GM10266 (cell line): ENCODE results near the gene SLC12A8.
"Not testable (repeated sequence)": the region's sequence is repeated elsewhere in the genome, so short reads cannot be mapped to it uniquely, and the experiment has no call there.

ENCODE experiments used
- DNase-seq: peaks from one replicate; pipeline ENCODE4 v3.0.0; 2012; ENCODE audit errors: extremely low spot score
- TF ChIP-seq, protein P1 (sequence below): IDR thresholded peaks from 2 replicates; pipeline ENCODE4 v1.5.1; 2012; ENCODE audit warnings: mild to moderate bottlenecking, low read depth; ENCODE audit not compliant: control insufficient read depth, insufficient read depth; ENCODE audit errors: missing control alignments

Gene SLC12A8

DNA sequence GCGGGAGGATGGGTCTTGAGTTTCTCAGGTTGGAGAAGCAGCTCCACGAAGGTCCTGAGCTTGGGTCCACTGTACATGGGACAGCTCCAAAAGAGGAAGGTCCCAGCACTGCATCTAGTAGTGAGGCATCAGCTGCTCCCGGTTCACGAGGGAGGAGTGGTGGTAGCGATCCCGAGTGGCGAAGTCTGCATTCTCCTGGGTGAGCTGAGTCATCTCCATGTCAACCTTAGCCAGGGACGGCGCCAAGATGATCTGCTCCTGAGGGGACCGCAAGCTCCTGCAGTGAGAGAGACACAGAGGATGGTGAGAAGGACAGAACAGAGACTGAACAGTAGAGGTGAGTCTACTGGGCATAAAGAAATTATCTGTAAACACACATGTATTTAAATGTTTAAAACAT is 128.8 kb downstream of the SLC12A8 start:
- TF ChIP-seq, protein P1, sequence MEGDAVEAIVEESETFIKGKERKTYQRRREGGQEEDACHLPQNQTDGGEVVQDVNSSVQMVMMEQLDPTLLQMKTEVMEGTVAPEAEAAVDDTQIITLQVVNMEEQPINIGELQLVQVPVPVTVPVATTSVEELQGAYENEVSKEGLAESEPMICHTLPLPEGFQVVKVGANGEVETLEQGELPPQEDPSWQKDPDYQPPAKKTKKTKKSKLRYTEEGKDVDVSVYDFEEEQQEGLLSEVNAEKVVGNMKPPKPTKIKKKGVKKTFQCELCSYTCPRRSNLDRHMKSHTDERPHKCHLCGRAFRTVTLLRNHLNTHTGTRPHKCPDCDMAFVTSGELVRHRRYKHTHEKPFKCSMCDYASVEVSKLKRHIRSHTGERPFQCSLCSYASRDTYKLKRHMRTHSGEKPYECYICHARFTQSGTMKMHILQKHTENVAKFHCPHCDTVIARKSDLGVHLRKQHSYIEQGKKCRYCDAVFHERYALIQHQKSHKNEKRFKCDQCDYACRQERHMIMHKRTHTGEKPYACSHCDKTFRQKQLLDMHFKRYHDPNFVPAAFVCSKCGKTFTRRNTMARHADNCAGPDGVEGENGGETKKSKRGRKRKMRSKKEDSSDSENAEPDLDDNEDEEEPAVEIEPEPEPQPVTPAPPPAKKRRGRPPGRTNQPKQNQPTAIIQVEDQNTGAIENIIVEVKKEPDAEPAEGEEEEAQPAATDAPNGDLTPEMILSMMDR, result no peak
- DNase-seq, result no peak

DNA sequence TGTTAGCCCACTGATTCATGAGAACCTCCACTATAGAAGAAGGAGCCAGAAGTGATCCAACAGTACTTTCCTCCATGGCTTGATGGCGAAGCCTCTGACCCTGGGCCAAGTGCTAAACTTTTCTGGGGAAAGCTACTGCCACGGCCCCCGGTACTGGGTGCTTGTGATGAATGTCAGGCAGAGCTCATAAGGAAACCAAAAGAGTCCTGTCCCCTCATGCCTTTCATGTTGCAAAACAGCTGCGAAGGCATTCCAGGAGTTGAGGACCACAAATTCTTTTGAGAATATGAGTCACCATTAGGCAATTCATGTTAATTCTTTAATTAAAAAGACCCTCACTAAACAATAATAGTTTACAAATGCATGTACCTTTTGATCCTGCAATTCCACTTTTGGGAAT is 130.2 kb downstream of the SLC12A8 start:
- not testable (repeated sequence) for DNase-seq

DNA sequence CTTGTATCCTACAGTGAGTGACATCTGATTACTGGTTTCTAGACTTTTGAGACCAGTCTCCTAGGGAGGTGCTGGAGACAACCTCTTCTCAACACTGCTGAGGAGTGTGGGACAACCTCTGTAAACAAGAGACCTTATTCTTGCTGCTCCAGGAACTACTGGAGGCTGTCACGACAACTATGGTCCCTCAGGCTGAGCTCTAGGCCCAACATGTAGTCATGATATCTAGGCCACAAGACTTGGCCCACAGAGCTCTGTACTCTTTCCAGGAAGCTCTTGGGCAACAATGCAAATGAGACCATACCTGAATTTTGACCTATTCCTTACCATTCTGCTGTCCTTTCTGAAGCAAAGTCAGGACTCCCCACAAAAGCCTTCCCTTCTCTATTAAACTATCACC is 132.5 kb downstream of the SLC12A8 start:
- TF ChIP-seq, protein P1, result no peak
- DNase-seq, result no peak

DNA sequence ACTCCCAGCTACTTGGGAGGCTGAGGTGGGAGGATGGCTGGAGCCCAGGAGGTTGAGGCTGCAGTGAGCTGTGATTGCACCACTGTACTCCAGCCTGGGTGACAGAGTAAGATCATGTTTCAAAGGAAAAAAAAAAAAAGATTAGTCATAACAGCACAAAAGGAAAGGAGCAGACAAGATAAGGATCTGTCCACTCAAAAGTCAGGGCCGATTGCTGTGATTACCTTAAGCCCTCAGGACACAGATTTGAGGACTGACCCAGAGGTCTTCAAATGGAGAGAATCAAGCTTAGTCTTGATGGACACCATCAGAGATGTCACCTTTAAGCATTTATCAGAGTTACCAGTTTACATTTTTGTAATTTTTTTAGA is 132.9 kb downstream of the SLC12A8 start:
- TF ChIP-seq, protein P1, result no peak
- no peak for DNase-seq

DNA sequence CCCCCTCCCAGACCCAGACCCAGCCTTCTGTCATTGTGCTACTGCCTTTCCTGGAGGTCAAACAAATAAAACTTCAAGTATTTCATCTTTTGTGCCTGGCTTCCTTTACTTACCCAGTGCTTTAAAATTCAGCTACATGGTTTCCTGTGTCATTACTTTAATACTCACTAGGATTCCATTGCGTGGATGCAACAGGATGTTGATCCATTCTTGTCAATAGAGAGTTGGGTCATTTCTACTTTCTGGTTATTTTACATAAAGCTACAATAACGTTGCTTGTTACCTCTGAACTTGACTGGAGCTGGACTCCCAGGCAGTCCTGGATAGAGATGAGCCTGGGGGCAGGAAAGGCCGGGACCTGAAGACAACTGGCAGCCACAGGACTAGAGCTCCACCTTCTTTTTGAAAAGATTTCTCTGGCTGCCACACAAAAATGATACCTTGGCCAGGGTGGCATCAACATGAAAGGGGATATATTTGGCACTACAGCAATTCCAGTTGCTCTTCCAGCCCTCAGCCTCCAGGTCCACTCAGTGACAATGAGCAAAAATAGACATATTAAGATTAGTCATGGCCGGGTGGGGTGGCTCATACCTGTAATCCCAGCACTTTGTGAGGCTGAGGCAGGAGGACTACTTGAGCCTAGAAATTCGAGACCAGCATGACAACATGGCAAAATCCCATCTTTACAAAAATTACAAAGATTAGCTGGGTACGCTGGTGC is 133.4 kb downstream of the SLC12A8 start:
- TF ChIP-seq, protein P1, result no peak
- DNase-seq, result no peak

DNA sequence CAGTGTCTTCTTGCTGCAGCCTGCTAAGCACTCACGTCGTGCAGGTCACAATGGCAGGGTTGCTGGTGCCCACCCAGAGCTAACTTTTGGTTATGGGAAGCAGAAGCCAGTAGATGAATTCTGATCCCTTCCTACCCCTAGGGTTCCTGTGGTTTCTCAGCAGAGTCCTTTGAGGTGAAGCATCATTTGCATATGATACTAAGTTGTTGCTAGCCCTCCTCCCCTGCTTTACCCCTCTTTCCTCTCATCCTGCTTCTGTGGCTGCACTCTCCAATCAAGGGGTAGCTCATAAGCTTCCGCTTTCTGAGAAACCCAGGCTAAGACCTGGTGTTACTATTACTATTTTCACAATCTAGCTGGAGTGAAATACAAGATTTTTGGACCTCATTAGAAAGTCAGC is 134.7 kb downstream of the SLC12A8 start:
- TF ChIP-seq, protein P1, result no peak
- no peak for DNase-seq

DNA sequence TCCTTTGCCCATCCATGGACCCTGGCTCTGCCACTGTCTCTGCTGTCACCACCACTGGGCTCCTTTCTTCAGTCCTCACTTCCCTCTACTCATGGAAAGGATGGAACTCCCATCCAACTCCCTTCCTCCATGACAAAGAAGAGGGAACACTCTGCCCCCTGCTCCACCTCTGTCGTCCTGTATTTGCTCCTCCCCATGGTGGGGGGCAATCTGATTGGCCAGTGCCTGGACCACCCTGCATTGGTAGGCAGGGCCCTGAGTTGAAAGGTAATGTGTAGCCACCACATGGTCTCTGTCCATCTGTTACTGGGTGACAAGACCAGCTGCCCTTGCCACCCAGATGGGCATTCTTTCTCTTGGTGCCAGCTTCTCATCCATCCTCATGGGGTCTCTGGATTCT is 136.1 kb downstream of the SLC12A8 start:
- DNase-seq, result no peak
- TF ChIP-seq, protein P1, result no peak

DNA sequence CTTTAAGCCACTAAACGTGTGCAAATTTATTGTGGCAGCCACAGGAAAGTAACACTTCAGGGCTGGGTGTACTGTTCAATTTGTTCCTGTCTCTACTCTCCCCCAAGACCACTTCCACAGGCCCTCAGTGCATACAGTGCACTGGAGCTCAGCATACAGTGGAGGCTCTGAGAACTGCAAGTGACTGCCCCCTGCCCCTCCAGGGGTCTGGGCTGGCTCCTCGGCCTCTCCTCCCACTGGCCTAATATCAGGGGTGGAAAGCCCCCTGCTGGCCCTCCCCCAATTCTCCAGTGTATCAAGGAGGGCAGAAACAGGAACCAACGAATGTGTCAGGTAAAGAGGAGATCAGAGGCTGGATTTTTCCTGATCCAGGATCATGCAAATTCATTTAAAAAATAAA is 136.8 kb downstream of the SLC12A8 start:
- no peak for DNase-seq
- TF ChIP-seq, protein P1, result no peak
